Heart left ventricle (tissue), 16 donors: Measurements from ENCODE around the gene KCP. TPM values are rescaled to one million over a fixed set of nuclear protein-coding genes. Genes with fewer than 3 reads are reported as not detected.

Source experiments
- ATAC-seq, 4 donors: fragments of 200-7000 bp; cut with Tn5 transposase; one replicate each; pipeline ENCODE4 v1.9.1; 2020 to 2022; ENCODE audit warnings: moderate library complexity in 4 of 4, mild to moderate bottlenecking in 3 of 4, moderate number of reproducible peaks in 1 of 4
- DNase-seq, 5 donors: peaks; one replicate each; pipeline ENCODE4 v3.0.0-alpha.2; 2020
- H3K27ac ChIP-seq, 12 donors: fragments of 200-600 bp; sonication (generic) in 4 of 12; one replicate each; pipeline versions ENCODE4 v1.5.0 to v1.8.0; 2016 to 2022; ENCODE audit warnings: mild to moderate bottlenecking in 2 of 12
- H3K27me3 ChIP-seq, 9 donors: fragments of 200-600 bp; sonication (generic) in 2 of 9; one replicate each; pipeline versions ENCODE4 v1.5.1 to v1.8.0; 2016 to 2022; ENCODE audit warnings: mild to moderate bottlenecking in 3 of 9
- H3K36me3 ChIP-seq, 9 donors: fragments of 200-600 bp; sonication (generic) in 2 of 9; one replicate each; pipeline versions ENCODE4 v1.5.0 to v1.8.0; 2018 to 2022; ENCODE audit warnings: mild to moderate bottlenecking in 2 of 9
- H3K4me1 ChIP-seq, 12 donors: fragments of 200-600 bp; sonication (generic) in 4 of 12; one replicate each; pipeline versions ENCODE4 v1.5.0 to v1.8.0; 2016 to 2022; ENCODE audit warnings: mild to moderate bottlenecking in 3 of 12
- H3K4me3 ChIP-seq, 12 donors: fragments of 200-600 bp; sonication (generic) in 4 of 12; one replicate each; pipeline versions ENCODE4 v1.5.0 to v1.8.0; 2017 to 2022; ENCODE audit warnings: mild to moderate bottlenecking in 9 of 12, moderate library complexity in 4 of 12
- H3K9me3 ChIP-seq, 12 donors: fragments of 200-600 bp; sonication (generic) in 4 of 12; one replicate each; pipeline versions ENCODE4 v1.5.0 to v1.8.0; 2016 to 2022; ENCODE audit warnings: mild to moderate bottlenecking in 1 of 12
- CTCF ChIP-seq, 12 donors: fragments of 200-600 bp; sonication (generic) in 4 of 12; IDR thresholded peaks; one replicate each; pipeline versions ENCODE4 v1.5.0 to v1.8.0; 2018 to 2022; ENCODE audit warnings: antibody characterized with exemption in 12 of 12, mild to moderate bottlenecking in 5 of 12
- POLR2A ChIP-seq, 2 donors: fragments of 450-650 bp; IDR thresholded peaks; one replicate each; pipeline ENCODE4 v1.6.1; 2017; ENCODE audit warnings: antibody characterized with exemption in 2 of 2, mild to moderate bottlenecking in 2 of 2, moderate library complexity in 2 of 2
- WGBS, 4 donors: extraction: QIAGEN DNeasy Blood & Tissue Kit in 2 of 4; methylation state at CpG; one replicate each; pipeline versions ENCODE4 v1.1.5 to v1.1.7; 2013 to 2018; 5-methylcytosine and 5-hydroxymethylcytosine counted together
- intact Hi-C, 10 donors: fragments of 100-400 bp; cut with DNase I; formaldehyde crosslinking; loops; one replicate each; pipeline versions ENCODE4 v1.11.1 to v1.14.2; 2022
- polyA plus RNA-seq, 2 donors: library from polyadenylated mRNA; stranded (reverse); fragments of 200-250 nt; gene quantifications; one replicate each; pipeline ENCODE4 v1.2.3, GENCODE V29; 2013
- total RNA-seq, 9 donors: library from RNA; depleted of rRNA in 2 of 9; stranded (reverse); fragments of >200 nt in 2 of 9; fragmentation: NEBNext Ultra II Directional in 3 of 9; extraction: Animal tissue kit (Norgen Biotek cat#: 25700) in 3 of 9; gene quantifications; one replicate each; pipeline versions ENCODE4 v1.1.0 to v1.2.4, GENCODE V29; 2016 to 2023
- donor health status: ischemic (EF 13 %, LVEDD 7.1; RV severe dilation, severe dysfunction).
- donor health status: healthy with polysubstance abuse.
- donor health status: DM: no; HTN: yes; CAD: no.
- donor health status: DM: no; HTN: no; CAD: no.
- donor health status: ischemic (EF 25% LVEDD 6.9; RV normal size, moderate dysfunction).
- donor health status: ischemic (EF 25% LVEDD 5.7; RV mildly dilated, moderate dysfunction).
- donor health status: healthy.
- donor health status: DM: yes; HTN: yes; CAD: no.
- donor health status: ischemic (EF 35%, LVEDD 5.7; RV mildly dilated, moderate dysfunction).
- donor health status: nonischemic (EF 11% LVEDD 7.7; RV severe dilation, severe dysfunction).
- donor health status: DM: yes; HTN: yes; CAD: no.
- donor health status: PGD.
- donor health status: ischemic (EF 29% LVEDD 5.4; RV normal size, mild dysfunction).
- donor health status: nonischemic (EF 23%, LVEDD 6.1; RV moderate dilation, normal function).

The KCP gene
- total and polyA plus RNA-seq, 11 donors = 0.14 to 1.3 (median 0.29) TPM; not detected in 1

GRCh38 chr7:128865303-128865702, 45.2 kb downstream of the KCP start:
- DNase-seq = no peak
- Histone ChIP-seq H3K4me1 (peaks cover 2 to 53% (median 33%) of the 10 kb centered on the region in 12 donors), H3K36me3 (peaks cover 0 to 18% (median 12%) of the 10 kb centered on the region in 9 donors), H3K27ac (no peak overlapping the region), H3K27me3 (peaks cover 0 to 14% (median 0%) of the 10 kb centered on the region in 9 donors), H3K4me3 (no peak overlapping the region), H3K9me3 (no peaks in the 10 kb centered on the region)
- WGBS, 4 donors = 91 to 97% (median 95%) methylated on average over 12 of the region's 12 CpGs
- no peak for ATAC-seq
- intact Hi-C loops = loop anchor here in 6 of 10 donors (5.0 to 10.0 kb wide), 6 partner anchors 33 to 203 kb away; partner anchors contain the start of genes CCDC136 (in 2 of the 6) and FLNC (in 1 of the 6)
- TF ChIP-seq CTCF (IDR thresholded peaks at IDR 0.05) = no peak
- no peak for TF ChIP-seq POLR2A (IDR thresholded peaks at IDR 0.05)

GRCh38 chr7:128863433-128863989, 47.0 kb downstream of the KCP start:
- peak overlapping the region in 10 of 12 donors; percentile 47 to 87 (median 74) for H3K27ac ChIP-seq
- TF ChIP-seq POLR2A (IDR thresholded peaks at IDR 0.05) (no peak), CTCF (IDR thresholded peaks at IDR 0.05) (peak in 8 of 12 donors; percentile 6 to 47 (median 30))
- no peak for DNase-seq
- 1 to 4% (median 2%) methylated on average over 6 of the region's 6 CpGs for WGBS, 4 donors
- peak in 1 of 4 donors; percentile 10 for ATAC-seq
- no peaks in the 10 kb centered on the region for H3K9me3 ChIP-seq
- peaks cover 0 to 21% (median 17%) of the 10 kb centered on the region in 9 donors for H3K36me3 ChIP-seq
- no peaks in the 10 kb centered on the region for H3K27me3 ChIP-seq
- peak overlapping the region; percentile 39 to 91 (median 82) for H3K4me3 ChIP-seq
- intact Hi-C loops = loop anchor here in 5 of 10 donors (2.0 to 10.0 kb wide), 6 partner anchors 31 to 126 kb away; partner anchors contain the start of genes CALU (in 2 of the 5) and CCDC136 (in 2 of the 5)
- peaks cover 5 to 58% (median 43%) of the 10 kb centered on the region in 12 donors for H3K4me1 ChIP-seq

GRCh38 chr7:128862571-128863432, 47.7 kb downstream of the KCP start, which contains the start of gene ATP6V1F:
ATP6V1F (plus strand) TSS chr7:128862856; CDS start chr7:128862905, 49 bp downstream.
- Histone ChIP-seq H3K36me3 (peaks cover 0 to 24% (median 17%) of the 10 kb centered on the region in 9 donors), H3K4me3 (peak within 1 kb of the TSS; percentile 39 to 91 (median 82)), H3K27me3 (no peaks in the 10 kb centered on the region), H3K27ac (peak within 1 kb of the TSS in 11 of 12 donors; percentile 47 to 87 (median 73)), H3K4me1 (peaks cover 3 to 58% (median 43%) of the 10 kb centered on the region in 12 donors), H3K9me3 (no peaks in the 10 kb centered on the region)
- DNase-seq (peak; percentile 97 to 100 (median 98)), ATAC-seq (peak; percentile 80 to 87 (median 84))
- 0 to 1% (median 0%) methylated on average over 43 to 65 of the region's 65 CpGs for WGBS, 4 donors
- intact Hi-C loops = loop anchor here in 5 of 10 donors (2.0 to 10.0 kb wide), 6 partner anchors 30 to 126 kb away; partner anchors contain the start of genes CALU (in 2 of the 5) and CCDC136 (in 2 of the 5)
- TF ChIP-seq POLR2A (IDR thresholded peaks at IDR 0.05) (peak in 1 of 2 donors; percentile 79), CTCF (IDR thresholded peaks at IDR 0.05) (peak in 1 of 12 donors; percentile 5)
